ENCODE results near the gene YBX1. TPM values are rescaled to one million over a fixed set of nuclear protein-coding genes. Genes with fewer than 3 reads are reported as not detected.

YBX1 gene
- total RNA-seq, 1 donor from 2014 or later: 538 TPM

GRCh38 chr1:42752284-42752683 lies 70.1 kb downstream of the YBX1 start:
- DNase-seq (ENCODE audit: extremely low spot score, unreplicated experiment): no peak
- no peaks in the 10 kb centered on the region for H3K9me3 Mint-ChIP-seq (ENCODE audit: unreplicated experiment)
- no peak overlapping the region for H3K27ac Mint-ChIP-seq (ENCODE audit: unreplicated experiment)
- TF ChIP-seq, protein P1, sequence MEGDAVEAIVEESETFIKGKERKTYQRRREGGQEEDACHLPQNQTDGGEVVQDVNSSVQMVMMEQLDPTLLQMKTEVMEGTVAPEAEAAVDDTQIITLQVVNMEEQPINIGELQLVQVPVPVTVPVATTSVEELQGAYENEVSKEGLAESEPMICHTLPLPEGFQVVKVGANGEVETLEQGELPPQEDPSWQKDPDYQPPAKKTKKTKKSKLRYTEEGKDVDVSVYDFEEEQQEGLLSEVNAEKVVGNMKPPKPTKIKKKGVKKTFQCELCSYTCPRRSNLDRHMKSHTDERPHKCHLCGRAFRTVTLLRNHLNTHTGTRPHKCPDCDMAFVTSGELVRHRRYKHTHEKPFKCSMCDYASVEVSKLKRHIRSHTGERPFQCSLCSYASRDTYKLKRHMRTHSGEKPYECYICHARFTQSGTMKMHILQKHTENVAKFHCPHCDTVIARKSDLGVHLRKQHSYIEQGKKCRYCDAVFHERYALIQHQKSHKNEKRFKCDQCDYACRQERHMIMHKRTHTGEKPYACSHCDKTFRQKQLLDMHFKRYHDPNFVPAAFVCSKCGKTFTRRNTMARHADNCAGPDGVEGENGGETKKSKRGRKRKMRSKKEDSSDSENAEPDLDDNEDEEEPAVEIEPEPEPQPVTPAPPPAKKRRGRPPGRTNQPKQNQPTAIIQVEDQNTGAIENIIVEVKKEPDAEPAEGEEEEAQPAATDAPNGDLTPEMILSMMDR (IDR thresholded peaks at IDR 0.05): no peak
- H3K4me3 Mint-ChIP-seq (ENCODE audit: unreplicated experiment): no peak overlapping the region
- peaks cover 65% of the 10 kb centered on the region for H3K36me3 Mint-ChIP-seq (ENCODE audit: unreplicated experiment)
- peaks cover 6% of the 10 kb centered on the region for H3K4me1 Mint-ChIP-seq (ENCODE audit: unreplicated experiment)
- H3K27me3 Mint-ChIP-seq (ENCODE audit: unreplicated experiment): no peaks in the 10 kb centered on the region

DNA sequence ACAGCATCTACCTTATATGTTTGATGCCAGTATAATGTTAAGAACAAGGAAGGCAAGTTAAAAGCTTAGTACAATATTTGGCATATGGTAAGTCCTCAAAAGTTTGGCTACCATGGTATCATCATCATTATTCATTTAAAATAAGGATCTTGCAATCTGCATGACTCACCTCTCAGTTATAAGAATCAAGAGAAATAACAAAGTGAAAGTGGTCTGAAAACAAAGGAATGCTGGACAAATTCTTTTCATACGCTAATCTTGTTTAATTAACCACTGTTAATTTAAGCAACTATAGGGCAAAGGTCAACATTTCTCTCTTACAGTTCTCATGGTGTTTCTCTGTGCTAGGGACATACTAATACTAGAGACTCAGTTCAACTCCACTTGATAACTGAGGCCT lies 70.9 kb downstream of the YBX1 start:
- Mint-ChIP-seq H3K4me1 (ENCODE audit: unreplicated experiment) (peaks cover 10% of the 10 kb centered on the region), H3K9me3 (ENCODE audit: unreplicated experiment) (no peaks in the 10 kb centered on the region), H3K36me3 (ENCODE audit: unreplicated experiment) (peaks cover 69% of the 10 kb centered on the region), H3K27ac (ENCODE audit: unreplicated experiment) (no peak overlapping the region), H3K27me3 (ENCODE audit: unreplicated experiment) (no peaks in the 10 kb centered on the region), H3K4me3 (ENCODE audit: unreplicated experiment) (no peak overlapping the region)
- DNase-seq (ENCODE audit: extremely low spot score, unreplicated experiment): no peak
- TF ChIP-seq, protein P1 (IDR thresholded peaks at IDR 0.05): no peak

Other genes with a start within 250 kb of the YBX1 start
- gene ZMYND12, start 226.4 kb upstream of the YBX1 start, total RNA-seq: 0.31 and 0.40 TPM in 2 replicates
- gene PPCS, start 225.9 kb upstream of the YBX1 start, total RNA-seq: 41.7 TPM in 2 replicates
- gene CCDC30, start 219.1 kb upstream of the YBX1 start, total RNA-seq: 3.3 and 4.1 TPM in 2 replicates
- 26.7 and 30.2 TPM in 2 replicates for gene PPIH, start 24.0 kb upstream of the YBX1 start, total RNA-seq
- not detected in 2 replicates for gene CLDN19, start 57.8 kb downstream of the YBX1 start, total RNA-seq
- 210 and 221 TPM in 2 replicates for gene P3H1, start 84.6 kb downstream of the YBX1 start, total RNA-seq
- 5.3 and 5.6 TPM in 2 replicates for gene C1orf50, start 84.8 kb downstream of the YBX1 start, total RNA-seq
- 0.21 and 0.67 TPM in 2 replicates for gene TMEM269, start 102.6 kb downstream of the YBX1 start, total RNA-seq
- gene ERMAP, start 134.7 kb downstream of the YBX1 start, total RNA-seq: 13.2 and 13.8 TPM in 2 replicates
- gene SVBP, start 135.0 kb downstream of the YBX1 start, total RNA-seq: 36.5 and 36.8 TPM in 2 replicates
- 8.7 and 10.7 TPM in 2 replicates for gene ZNF691, start 164.2 kb downstream of the YBX1 start, total RNA-seq